OCI-LY1 (cell line): ENCODE data around the gene PDE1C.

ENCODE experiments used
- EZH2 ChIP-seq: fragments of 200-600 bp; sonication (generic), shearing (Covaris generic); IDR thresholded peaks from 2 replicates; pipeline ENCODE4 v1.8.0; 2017; ENCODE audit warnings: borderline replicate concordance, mixed run types, mild to moderate bottlenecking, antibody characterized with exemption, low read length, moderate library complexity, mixed read lengths
- TF ChIP-seq, protein P1 (sequence below): fragments of 200-600 bp; sonication (generic), shearing (Covaris generic); IDR thresholded peaks from 2 replicates; pipeline ENCODE4 v1.5.1; 2017; ENCODE audit warnings: mild to moderate bottlenecking, antibody characterized with exemption, low read length, moderate library complexity, mixed read lengths

DNA sequence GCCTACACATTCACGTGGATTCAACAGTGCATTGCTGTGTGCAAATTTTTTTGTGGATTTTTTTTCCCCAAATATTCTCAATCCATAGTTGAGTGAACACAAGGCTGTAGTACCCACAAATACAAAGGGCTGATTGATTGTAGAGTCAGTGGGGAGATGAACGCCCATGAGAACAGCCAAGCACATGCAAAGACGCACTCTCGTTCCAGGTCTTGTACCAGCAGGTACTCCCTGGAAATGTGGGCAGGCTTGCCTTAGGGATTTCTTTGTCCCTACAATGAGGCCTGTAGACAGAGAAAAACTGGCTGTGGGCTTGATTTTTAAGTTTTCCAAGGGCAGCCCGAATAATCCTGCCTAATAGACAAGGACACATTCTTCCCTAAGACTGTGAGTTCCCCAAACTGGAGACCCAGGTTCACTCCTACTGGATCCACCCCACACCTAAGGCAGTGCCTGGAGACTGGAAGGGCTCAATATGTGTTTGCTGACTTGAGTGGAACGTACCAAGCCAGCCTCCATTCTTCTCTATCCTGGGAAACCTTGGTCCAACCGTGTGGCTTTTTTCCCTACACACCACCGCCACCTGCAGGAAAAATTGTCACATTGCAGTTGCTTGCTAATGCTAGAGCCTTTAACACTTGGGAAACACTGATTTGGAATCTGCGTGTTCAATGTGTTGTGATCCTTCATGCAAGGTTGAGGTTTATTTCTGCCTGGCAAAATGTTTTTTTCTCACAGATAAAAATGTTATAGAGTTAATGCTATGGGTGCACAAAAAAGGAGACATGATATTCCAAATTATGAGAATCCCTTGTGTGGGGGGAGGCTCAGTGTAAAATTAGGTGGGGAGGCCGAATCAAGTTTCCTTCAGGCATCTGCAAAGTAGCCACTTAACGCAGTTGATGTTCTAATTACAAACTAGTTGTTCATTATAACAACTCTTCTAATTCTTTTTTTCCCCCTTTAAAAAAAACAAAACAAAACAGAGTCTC, 333.9 kb downstream of the PDE1C start:
- TF ChIP-seq, protein P1, sequence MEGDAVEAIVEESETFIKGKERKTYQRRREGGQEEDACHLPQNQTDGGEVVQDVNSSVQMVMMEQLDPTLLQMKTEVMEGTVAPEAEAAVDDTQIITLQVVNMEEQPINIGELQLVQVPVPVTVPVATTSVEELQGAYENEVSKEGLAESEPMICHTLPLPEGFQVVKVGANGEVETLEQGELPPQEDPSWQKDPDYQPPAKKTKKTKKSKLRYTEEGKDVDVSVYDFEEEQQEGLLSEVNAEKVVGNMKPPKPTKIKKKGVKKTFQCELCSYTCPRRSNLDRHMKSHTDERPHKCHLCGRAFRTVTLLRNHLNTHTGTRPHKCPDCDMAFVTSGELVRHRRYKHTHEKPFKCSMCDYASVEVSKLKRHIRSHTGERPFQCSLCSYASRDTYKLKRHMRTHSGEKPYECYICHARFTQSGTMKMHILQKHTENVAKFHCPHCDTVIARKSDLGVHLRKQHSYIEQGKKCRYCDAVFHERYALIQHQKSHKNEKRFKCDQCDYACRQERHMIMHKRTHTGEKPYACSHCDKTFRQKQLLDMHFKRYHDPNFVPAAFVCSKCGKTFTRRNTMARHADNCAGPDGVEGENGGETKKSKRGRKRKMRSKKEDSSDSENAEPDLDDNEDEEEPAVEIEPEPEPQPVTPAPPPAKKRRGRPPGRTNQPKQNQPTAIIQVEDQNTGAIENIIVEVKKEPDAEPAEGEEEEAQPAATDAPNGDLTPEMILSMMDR, result peak; percentile 93
- TF ChIP-seq EZH2, result no peak
